DMS 273 (cell line): ENCODE measurements around the gene MUC13.

Experiments
- DNase-seq: peaks from one replicate; lab custom pipeline; 2025; ENCODE audit not compliant: unreplicated experiment; lab: John Stamatoyannopoulos, UW

MUC13 gene

DNA sequence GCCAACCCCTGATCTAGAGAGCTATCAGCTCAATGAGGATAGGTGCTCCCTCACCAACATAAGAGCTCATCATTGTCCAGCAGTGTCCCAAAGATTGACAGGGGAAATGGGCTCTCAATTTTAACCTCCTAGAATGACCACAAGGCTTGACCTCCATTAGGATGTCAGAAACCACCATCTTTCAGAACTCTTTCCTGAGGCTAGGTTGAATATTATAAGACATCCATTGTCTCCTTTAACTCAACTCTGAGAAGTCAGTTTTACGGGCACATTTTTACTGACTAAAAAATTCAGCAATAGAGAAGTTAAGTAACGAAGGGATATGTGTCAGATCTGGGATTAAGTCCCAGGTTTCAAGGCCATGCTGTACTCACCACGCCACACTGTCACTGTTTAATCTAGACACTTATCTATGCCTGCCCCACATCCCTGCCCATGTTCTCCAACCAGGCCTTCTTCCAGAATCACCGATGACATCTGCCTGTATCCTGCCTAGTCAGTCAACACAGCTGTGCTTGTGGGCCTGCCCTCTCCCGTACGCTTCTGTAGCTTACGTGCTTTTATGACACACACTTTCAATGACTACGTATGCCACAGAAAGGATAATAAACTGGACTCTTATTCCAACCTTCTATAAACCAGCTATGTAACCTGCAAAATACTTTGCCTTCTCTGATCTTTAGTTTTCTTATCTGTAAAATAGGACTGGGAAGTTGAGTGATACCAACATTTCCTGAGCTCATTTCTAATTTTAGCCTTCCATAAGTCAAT is 17.1 kb upstream of the MUC13 start:
- DNase-seq = no peak

DNA sequence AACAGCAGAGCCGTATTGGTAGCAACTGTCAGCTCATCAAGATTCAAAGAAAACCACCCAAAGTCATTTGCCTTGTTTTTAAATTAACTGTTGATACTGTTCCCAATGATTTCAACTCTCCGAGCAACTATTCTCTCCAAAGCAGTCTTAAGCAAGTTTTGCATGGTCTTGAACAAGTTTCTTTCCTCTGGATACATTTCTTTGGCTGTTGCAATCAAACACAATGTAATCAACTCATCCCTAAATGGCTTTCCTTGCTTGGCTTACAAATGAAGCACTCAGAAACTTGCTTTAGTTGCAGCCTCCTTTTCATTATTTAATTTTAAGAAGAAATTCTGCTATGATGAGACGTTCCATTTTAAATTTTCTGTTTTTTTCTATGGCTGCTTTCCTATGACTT is 15.5 kb upstream of the MUC13 start:
- DNase-seq = no peak

DNA sequence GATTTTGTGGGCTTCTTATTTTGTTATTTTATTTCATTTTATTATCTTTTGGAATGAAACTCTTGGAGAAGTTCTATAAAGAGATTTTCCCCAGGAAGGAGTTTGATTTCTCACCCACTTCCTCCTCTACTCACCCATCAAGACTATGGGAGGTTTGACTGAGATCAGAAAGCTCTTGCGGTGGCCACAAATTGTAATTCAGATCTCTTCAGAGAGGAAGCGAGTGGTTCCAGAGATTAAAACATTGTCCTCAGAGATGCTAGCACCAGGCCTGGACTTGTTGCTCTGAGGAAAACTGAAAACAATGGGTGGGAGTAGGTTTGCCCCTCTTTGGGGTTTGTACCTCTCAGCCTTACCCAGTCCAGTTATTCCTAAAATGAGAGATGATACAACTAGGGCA is 8.1 kb upstream of the MUC13 start:
- DNase-seq = no peak

DNA sequence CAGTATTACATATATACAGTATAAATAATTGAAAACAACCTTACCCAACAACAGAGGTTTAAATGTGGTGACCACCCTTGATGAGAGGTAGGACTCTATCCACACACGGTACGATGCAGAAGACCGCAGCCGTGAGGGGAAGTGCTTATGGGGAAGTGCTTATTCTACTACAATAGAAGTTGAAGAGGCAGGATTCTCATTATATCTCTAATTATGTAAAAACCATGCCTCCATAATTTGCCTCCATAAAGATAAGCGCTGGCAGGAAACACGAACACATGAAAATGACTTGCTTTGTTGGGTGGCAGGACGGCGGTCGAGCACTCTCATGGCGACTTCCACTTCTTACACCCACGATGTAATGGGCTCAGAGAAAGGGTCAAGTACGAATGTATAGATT is 7.2 kb upstream of the MUC13 start:
- no peak for DNase-seq

DNA sequence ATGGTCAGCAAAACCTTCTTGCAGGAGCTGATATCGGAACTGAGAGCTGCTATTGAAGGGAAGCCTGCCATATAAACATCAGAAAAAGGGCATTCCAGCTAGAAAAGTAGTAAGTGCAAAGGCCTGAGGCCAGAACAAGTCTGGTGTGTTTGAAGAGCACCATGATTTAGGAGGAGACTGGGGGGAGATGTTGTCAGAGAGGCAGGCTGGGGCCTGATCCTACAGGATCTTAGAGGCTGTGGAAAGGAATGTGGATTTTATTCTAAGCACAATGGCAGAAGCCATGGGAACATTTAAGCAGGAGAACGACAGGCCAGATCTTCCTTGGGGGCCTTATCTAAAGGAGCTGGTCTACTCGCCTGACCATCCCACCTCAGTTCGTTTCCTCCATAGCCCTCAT is 5.1 kb upstream of the MUC13 start:
- DNase-seq = no peak

DNA sequence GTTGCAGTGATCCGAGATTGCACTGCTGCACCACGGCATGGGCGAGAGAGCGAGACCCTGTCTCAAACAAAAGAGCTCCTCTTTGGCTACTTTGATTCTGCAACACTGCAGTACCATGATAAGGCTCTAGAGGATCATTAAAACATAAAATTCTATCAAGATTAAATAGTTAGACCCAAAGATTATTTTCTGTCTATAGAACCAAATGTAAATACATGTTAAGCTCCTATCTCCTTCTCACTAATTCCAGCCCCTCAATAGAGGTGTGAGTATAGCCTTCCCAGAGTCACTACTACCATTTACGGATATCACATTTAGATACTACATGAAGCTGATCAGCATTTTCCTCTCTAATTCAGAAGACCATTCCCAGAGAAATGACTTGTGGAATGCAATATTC is 4.3 kb upstream of the MUC13 start:
- no peak for DNase-seq

DNA sequence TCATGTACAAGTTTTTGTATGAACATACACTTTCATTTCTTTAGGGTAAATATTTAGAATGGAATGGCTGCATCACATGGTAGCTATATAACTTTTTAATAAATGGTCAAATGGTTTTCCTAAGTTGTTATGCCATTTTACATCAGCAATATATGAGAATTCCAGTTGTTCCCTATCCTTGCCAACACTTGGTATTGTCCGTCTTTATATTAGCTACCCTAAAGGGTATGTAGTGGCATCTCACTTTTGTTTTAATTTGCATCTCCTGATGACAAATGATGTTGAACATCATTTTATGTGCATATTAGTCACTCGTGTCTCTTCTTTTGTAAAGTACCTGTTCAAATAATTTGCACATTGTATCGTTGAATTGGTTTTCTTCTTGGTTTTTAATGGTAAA is 2.5 kb upstream of the MUC13 start:
- no peak for DNase-seq

DNA sequence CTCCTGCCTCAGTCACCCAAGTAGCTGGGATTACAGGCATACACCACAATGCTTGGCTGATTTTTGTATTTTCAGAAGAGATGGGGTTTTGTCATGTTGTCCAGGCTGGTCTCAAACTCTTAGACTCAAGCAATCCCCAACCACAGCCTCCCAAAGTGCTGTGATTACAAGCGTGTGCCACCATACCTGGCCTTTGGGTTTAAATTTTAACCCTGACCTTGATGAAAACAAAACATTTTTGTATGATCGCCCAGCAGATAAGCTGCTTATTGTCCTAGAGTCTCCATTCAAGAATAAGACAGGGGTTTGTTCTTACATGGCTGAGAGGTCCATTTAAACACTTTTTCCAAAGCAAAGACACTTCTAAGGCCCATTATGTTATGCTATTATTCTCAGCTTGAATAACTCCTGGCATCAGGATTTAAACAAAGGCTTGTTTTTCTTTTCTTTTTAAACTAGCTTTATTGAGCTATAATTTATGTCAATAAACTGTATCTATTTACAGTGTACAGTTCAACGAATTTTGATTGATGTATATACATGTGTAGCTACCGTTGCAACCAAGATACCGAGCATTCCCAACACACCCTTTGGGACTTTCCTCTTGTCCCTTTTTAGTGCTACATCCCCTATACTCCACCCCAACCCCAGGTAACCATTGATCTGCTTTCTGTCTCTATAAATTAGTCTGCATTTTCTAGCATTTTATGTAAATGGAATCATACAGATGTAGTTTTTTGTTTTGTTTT is 1.4 kb upstream of the MUC13 start:
- no peak for DNase-seq

DNA sequence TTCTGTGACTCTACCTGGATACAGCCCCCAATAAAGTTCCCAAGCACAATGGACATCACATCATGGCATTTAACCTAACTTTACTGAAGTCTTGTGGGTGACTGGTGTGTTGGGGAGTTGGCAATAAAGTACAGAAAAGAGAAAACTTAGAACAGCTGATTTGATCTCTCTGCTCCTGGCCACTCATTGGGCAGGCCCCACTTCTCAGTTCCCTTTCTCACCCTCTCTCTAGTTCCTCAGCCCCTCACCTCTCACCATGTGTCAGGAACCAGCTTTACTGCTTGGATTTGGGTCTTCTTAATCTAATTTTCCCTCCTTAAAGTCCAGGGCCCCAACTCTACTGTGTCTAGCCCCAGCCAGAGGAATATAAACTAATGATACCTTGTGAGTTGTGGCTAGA is 713 bp upstream of the MUC13 start:
- DNase-seq = no peak

DNA sequence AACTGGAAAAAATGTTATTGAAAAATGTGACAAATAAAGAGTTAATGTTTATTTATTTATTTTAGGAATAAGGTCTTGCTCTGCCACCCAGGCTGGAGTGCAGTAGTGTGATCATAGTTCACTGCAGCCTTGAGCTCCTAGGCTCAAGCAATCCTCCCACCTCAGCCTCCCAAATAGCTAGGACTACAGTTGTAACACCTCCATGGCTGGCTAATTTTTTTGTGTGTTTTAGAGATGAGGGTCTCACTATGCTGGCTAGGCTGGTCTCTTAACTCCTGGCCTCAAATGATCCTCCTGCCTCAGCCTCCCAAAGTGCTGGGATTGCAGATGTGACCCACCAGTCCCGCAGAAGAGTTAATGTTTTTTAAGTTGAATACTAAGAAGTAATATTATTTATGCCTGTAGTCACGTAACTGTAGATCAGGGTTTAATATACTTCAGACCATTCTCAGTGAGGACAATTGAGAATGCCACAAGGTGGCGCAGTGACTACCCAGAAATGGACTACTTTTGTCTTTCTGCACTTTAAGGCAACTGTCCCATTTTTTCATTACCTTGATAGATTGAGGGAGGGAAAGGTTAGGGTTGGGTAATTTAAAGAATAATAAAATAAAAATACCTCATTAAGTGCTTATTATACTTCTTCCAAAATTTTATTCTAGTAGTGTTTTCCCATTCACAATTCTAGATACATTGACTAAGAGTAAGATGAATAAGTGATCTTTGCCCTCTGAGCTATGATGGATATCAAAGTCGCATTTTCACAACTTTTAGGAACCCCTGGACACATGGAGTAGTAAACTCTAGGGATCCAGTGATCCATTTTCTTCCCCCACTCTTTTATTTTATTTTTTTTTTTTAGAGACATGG is 6.0 kb downstream of the MUC13 start:
- DNase-seq = peak; percentile 88

DNA sequence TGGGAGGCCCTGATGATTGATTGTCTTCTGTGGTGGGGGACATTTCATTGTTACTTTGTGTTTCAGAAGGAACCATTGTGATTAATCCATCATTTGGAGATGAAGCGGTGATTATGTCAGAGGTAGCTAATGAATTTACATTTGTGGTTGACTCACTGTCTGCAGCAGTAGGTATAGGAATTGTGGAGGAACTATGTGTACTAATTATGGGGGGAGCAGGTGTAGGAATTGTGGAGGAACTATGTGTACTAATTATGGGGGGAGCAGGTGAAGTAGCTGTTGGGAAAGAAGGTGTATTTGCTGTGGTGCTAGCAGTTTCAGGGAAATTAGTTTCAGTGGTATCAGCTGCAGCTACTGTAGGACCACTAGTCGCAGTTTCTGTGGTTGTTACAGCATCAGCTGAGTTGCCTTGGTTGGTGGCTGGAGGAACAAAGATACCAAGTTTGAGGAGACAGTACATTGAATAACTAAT is 6.9 kb downstream of the MUC13 start:
- no peak for DNase-seq

DNA sequence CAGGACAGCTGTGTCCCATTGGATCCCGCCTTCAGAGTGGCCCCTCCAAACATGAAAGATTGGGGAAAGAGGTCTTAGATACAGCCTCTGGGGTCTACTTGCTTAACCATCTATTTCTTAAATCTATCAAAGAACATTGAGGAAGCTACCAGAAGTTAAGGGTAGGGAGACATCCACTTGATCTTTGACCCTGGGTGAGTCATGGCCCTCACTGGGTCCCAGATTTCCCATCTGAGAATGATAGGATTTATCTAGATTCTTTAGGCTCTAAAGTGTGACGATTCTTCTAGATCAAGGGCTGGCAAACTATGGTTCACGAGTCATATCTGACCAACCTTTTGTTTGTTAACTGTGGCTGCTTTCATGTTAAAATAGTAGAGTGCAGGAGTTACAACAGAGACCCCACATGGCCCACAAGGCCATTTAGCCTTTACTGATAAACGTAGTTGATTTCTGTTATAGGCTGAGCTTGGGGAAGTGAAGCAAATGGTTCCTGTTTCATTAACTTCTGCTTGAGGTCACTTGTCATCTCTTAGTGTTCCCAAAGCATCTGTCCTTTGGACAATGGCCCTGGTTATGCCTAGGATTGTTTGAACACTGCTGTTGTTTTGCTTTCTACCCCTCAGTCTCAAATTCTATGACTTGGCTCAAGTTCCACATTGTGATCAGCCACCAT is 8.0 kb downstream of the MUC13 start:
- no peak for DNase-seq

DNA sequence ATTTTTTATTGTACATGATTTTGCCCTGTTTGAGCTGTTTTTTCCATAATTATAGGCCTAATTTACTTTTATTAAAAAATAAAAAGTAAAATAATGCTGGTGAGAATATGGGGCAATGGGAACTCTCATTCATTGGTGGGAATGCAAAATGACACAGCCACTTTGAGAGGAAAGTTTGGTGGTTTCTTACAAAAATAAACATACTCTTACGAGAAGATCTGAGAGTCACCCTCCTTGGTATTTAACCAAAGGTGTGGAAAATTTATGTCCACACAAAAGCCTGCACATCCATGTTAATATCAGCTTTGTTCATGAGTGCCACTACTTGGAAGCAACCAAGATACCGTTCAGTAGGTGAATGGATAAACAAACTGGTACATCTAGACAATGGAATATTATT is 9.8 kb downstream of the MUC13 start:
- DNase-seq = no peak

DNA sequence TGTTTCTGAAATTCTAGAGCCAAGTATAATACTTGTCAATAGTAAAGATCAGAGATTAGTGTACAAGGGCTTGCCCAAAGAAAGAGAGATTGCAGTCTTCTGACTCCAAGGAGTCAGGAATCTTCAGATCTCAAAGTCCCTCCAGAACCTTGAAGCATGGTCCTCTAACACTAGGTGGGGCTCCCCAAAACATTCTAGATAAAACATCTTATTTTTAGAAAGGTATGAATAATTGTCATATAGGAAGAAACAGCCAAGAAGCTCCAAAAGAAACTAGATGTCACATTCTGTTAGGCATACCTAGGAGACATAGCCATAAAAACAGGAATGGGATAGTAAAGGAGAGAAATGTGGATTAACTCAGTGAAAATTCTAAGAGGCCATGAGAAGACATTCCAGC is 10.7 kb downstream of the MUC13 start:
- DNase-seq = peak; percentile 31

DNA sequence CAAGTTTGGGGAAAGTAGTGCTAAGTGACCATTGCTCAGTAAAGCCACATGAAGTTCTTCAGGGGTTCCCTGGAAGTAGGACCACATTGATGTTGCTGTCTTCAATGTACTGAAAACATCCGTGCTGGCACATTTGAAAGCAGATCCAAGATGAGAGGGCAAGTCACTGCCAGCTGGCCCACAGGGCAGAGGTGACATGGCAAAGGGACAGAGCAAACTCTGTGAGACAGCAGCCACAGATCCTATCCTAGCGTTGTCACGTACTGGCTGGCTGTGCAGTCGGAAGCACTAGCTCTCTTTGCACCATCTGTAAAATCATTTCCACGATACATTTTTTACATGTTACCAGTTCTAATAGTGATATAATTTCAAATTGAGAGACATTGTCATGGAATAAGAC is 13.8 kb downstream of the MUC13 start:
- no peak for DNase-seq

DNA sequence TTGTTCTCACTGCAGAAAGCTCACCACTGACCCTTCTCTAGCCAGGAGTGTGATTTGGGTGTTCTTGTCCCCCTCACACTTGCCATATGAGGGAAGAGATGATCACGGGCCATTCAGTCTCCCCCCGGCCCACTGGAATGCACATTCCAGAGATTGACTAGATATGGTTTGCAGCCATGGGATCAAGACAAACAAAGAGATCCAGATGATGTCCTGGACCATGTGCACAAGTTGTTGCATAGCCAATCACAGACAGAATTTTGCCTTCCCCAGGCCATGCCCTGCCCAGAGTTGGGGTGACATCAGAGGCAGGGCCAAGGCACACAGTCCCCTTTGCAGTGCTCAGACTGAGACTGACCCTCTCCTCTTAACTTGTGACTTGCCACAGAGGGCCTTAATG is 14.8 kb downstream of the MUC13 start:
- no peak for DNase-seq

DNA sequence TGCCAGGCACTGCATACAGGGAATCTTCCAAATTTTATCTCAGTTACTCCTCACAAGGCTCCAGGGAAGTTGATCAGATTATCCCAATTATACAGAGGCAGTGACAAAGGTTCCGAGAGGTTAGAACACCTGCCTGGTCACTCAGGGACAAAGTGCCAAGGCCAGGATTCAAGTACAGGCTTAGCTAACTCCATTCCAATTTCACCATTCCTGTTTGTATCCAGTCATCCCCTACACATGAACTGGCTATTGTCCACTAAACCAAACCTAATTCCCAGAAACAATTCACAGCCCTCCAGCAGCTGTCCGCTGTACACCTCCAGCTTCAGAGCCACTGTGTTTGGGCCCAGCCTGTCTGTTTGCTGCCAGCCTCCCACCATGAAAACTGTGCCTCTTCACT is 16.0 kb downstream of the MUC13 start:
- no peak for DNase-seq

DNA sequence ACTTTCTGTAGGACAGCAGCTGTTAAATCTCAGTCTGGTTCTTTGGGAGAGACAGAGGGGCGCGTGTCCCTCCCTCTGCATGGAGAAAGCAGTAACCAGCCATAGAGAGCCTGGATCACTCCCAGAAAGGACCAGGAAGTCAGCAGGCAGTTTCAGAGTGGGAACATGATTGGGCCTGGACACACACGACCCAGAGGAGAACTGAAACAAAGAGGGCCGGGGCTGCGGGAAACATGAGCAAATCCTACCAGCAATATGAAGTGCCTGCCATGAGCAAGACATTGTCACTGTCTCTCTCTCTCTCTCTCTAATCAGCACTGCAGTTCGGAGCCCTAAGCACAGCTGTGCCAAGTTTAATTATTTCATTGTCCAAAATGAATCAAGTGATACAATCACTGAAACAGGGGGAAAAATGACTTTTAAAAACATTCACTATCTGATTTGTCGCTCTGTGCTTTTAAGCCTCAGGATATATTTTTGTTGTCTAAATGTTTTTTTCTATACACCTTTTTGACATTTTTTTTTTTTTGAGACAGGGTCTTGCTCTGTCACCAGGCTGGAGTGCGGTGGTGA is 17.6 kb downstream of the MUC13 start:
- DNase-seq = no peak

DNA sequence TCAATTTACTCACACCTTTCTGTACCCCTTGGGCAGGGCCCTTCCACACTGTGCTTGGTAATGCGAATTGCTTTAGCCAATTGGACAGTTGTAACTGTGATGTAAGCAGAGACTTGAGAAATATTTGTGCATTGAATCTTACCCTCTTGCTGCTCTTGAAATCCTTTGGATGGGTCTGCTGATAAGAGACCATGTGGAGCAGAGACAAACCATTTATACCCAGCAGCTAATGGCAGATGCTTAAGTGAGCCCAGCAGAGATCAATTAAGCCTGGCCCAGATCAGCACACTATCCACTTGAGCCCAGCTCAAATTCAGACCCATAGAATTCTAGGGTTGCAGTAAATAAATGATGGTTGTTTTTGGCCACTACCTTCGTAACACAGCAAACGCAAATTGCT is 19.3 kb downstream of the MUC13 start:
- DNase-seq = no peak

DNA sequence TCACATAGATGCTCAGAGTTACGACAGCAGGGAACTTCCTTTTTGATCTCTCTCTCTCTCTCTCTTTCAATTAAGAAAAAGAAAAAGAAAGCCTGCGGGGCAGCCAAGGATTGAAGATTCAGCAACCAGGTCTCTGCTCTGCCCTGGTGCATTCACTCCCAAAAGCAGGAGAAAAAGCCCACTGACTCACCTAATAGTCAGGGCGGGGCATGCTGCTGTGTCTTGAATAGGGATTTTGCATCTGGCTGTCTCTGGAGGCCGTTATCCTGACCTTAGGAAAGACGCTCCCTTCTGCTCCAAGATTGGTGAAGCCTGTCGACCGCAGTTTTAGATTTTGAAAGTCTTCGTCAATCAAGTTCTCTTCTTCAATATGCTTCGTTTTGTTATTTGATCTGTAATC is 26.6 kb downstream of the MUC13 start:
- no peak for DNase-seq
